Left lung (tissue), 10 donors: ENCODE data around the gene COASY. TPM values are rescaled to one million over a fixed set of nuclear protein-coding genes. Genes with fewer than 3 reads are reported as not detected.
A peak's percentile ranks its signal among the peaks of the same experiment; 100 is the strongest.

Experiments used
- ATAC-seq: fragments of 200-7000 bp; cut with Tn5 transposase; one replicate; pipeline ENCODE4 v1.9.1; 2020; ENCODE audit warnings: moderate library complexity
- DNase-seq, 4 donors: peaks; one replicate each; pipeline ENCODE4 v3.0.0-alpha.2; 2013 to 2020
- H3K27ac ChIP-seq, 2 donors: fragments of 200-600 bp; sonication (generic) in 1 of 2; one replicate each; pipeline versions ENCODE4 v1.5.0 to v1.8.0; 2020 to 2021
- H3K27me3 ChIP-seq, 2 donors: fragments of 200-600 bp; sonication (generic) in 1 of 2; one replicate each; pipeline versions ENCODE4 v1.5.0 to v1.8.0; 2020 to 2021
- H3K36me3 ChIP-seq, 2 donors: fragments of 200-600 bp; sonication (generic) in 1 of 2; one replicate each; pipeline versions ENCODE4 v1.5.0 to v1.8.0; 2020 to 2021
- H3K4me1 ChIP-seq, 2 donors: fragments of 200-600 bp; one replicate each; pipeline ENCODE4 v1.8.0; 2021
- H3K4me3 ChIP-seq, 2 donors: fragments of 200-600 bp; sonication (generic) in 1 of 2; one replicate each; pipeline versions ENCODE4 v1.5.0 to v1.8.0; 2020 to 2021; ENCODE audit warnings: mild to moderate bottlenecking in 1 of 2
- H3K9me3 ChIP-seq, 2 donors: fragments of 200-600 bp; sonication (generic) in 1 of 2; one replicate each; pipeline versions ENCODE4 v1.5.0 to v1.8.0; 2020 to 2021
- intact Hi-C, 2 donors: fragments of 100-400 bp; cut with DNase I; formaldehyde crosslinking; loops; one replicate each; pipeline versions ENCODE4 v1.11.2 to v1.14.2; 2022
- polyA plus RNA-seq, 6 donors: library from polyadenylated mRNA; unstranded; fragments of 120-200 nt; gene quantifications; one replicate each; pipeline ENCODE4 v1.2.1, GENCODE V29; 2013; ENCODE audit not compliant: insufficient read length in 6 of 6
- total RNA-seq, 2 donors: library from RNA; stranded (reverse); fragmentation: NEBNext Ultra II Directional; extraction: Animal tissue kit (Norgen Biotek cat#: 25700); gene quantifications; one replicate each; pipeline ENCODE4 v1.2.1, GENCODE V29; 2021
- TF ChIP-seq, protein P1 (sequence below), 2 donors: fragments of 200-600 bp; sonication (generic) in 1 of 2; IDR thresholded peaks; one replicate each; pipeline versions ENCODE4 v1.5.0 to v1.8.0; 2021; ENCODE audit warnings: antibody characterized with exemption in 2 of 2
- donor health status: DM: no; HTN: yes; CAD: no.
- donor health status: DM: no; HTN: no; CAD: no.

The COASY gene
- total and polyA plus RNA-seq, 8 donors = 41.1 to 116 (median 43.7) TPM

DNA sequence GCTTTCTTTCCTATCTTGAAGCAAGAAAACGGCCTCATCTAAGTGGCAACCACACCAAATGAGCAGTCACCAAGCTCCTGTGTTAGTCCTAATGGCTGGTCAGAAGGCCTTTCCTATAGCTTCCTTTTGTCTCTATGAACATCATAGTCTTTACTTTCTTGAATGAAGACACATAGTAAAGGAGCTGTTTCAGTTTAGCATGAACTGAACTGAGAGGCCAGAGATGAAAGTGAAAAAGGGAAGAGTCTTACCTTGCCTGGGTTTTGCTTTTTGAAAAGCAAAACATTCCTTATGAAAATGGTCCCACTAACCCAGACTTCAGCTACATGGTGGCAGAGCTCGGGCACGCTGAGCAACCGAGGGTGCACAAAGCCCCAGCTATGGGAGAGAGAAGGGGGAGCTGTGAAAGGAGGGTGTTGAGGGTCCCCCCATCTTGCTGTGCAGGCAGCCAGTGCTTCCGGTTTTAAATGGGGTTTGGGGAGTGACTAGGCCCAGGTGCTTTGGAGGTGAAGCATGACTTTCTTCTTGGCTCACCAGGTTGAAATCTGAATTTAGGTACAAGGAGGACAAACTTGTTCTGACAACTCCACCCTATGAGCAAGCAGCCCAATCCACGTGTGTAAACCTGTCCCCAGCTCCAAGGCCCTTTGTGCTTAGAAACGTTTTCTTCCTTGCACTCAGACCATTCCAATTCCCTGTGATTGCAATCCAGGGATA lies 24.7 kb downstream of the COASY start:
- DNase-seq = no peak
- no peak for ATAC-seq
- intact Hi-C loops = no loop called here
- Histone ChIP-seq H3K9me3 (no peaks in the 10 kb centered on the region), H3K4me3 (no peak overlapping the region), H3K27ac (no peak overlapping the region), H3K4me1 (peaks cover 4 to 19% of the 10 kb centered on the region in 2 donors), H3K36me3 (peaks cover 0 to 100% of the 10 kb centered on the region in 2 donors), H3K27me3 (no peaks in the 10 kb centered on the region)
- TF ChIP-seq, protein P1, sequence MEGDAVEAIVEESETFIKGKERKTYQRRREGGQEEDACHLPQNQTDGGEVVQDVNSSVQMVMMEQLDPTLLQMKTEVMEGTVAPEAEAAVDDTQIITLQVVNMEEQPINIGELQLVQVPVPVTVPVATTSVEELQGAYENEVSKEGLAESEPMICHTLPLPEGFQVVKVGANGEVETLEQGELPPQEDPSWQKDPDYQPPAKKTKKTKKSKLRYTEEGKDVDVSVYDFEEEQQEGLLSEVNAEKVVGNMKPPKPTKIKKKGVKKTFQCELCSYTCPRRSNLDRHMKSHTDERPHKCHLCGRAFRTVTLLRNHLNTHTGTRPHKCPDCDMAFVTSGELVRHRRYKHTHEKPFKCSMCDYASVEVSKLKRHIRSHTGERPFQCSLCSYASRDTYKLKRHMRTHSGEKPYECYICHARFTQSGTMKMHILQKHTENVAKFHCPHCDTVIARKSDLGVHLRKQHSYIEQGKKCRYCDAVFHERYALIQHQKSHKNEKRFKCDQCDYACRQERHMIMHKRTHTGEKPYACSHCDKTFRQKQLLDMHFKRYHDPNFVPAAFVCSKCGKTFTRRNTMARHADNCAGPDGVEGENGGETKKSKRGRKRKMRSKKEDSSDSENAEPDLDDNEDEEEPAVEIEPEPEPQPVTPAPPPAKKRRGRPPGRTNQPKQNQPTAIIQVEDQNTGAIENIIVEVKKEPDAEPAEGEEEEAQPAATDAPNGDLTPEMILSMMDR (IDR thresholded peaks at IDR 0.05) = no peak

DNA sequence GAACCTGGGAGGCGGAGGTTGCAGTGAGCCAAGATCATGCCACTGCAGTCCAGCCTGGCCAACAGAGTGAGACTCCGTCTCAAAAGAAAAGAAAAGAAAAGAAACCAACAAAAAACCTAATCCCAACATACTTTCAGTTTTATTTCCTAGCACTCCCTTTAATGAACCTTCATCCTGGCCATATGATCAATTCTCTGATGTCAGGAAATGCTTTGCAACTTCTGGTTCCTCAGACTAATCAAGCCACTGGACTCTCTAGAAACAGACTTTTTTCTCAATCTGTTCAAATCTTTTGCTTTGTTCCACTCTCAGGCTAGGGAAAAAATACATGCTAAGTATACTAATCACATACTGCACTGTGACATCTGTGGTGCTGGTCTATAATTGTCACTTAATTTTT lies 28.9 kb downstream of the COASY start:
- Histone ChIP-seq H3K27ac (no peak overlapping the region), H3K4me3 (no peak overlapping the region), H3K9me3 (no peaks in the 10 kb centered on the region), H3K36me3 (peaks cover 0 to 78% of the 10 kb centered on the region in 2 donors), H3K4me1 (peaks cover 1 to 3% of the 10 kb centered on the region in 2 donors), H3K27me3 (no peaks in the 10 kb centered on the region)
- no peak for DNase-seq
- ATAC-seq = no peak
- TF ChIP-seq, protein P1 (IDR thresholded peaks at IDR 0.05) = no peak
- intact Hi-C loops = no loop called here

DNA sequence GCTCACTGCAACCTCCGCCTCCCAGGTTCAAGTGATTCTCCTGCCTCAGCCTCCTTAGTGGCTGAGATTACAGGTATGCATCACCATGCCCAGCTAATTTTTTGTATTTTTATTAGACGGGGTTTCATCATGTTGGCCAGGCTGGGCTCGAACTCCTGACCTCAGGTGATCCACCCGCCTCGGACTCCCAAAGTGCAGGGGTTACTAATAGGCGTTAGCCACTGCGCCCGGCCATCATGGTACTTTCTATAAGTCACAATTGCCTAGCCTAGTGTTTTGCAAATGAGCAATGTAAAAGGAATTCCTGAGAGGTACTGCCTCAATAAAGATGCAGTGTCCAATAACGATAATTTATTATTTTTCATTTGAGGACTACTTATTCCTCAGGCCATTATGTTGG lies 29.5 kb downstream of the COASY start:
- TF ChIP-seq, protein P1 (IDR thresholded peaks at IDR 0.05) = no peak
- ATAC-seq = no peak
- no peaks in the 10 kb centered on the region for H3K27me3 ChIP-seq
- H3K27ac ChIP-seq = no peak overlapping the region
- no peak overlapping the region for H3K4me3 ChIP-seq
- peaks cover 0 to 77% of the 10 kb centered on the region in 2 donors for H3K36me3 ChIP-seq
- no peaks in the 10 kb centered on the region for H3K9me3 ChIP-seq
- intact Hi-C loops = no loop called here
- no peak for DNase-seq
- no peaks in the 10 kb centered on the region for H3K4me1 ChIP-seq

DNA sequence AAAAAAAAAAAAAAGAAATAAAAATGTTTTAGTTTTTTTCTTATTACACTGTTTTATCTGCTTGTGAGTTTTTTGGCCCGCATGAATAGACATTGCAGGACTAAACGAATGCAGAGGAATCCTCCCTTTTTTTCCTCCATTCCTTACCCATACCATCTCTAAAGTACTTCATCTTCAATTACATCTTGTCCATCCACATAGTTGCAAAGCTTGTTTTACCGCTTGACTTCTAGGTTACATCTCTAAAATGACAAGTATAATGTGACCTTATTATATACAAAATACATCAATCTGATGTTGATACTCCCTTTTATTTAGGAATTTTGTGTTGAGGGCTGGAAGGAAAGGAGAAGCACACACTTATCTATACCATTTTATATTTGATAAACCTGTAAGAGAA lies 34.4 kb downstream of the COASY start:
- no peak for ATAC-seq
- Histone ChIP-seq H3K36me3 (peaks cover 0 to 32% of the 10 kb centered on the region in 2 donors), H3K4me3 (no peak overlapping the region), H3K27me3 (no peaks in the 10 kb centered on the region), H3K9me3 (no peaks in the 10 kb centered on the region), H3K27ac (no peak overlapping the region), H3K4me1 (peaks cover 0 to 9% of the 10 kb centered on the region in 2 donors)
- TF ChIP-seq, protein P1 (IDR thresholded peaks at IDR 0.05) = no peak
- intact Hi-C loops = no loop called here
- no peak for DNase-seq

- no peak overlapping the region for H3K27ac ChIP-seq
- H3K27me3 ChIP-seq = no peaks in the 10 kb centered on the region
- TF ChIP-seq, protein P1 (IDR thresholded peaks at IDR 0.05) = no peak
- ATAC-seq (peak; percentile 93), DNase-seq (no peak)
- no peak overlapping the region for H3K4me3 ChIP-seq
- no peaks in the 10 kb centered on the region for H3K9me3 ChIP-seq
- peaks cover 0 to 9% of the 10 kb centered on the region in 2 donors for H3K4me1 ChIP-seq
- peaks cover 0 to 23% of the 10 kb centered on the region in 2 donors for H3K36me3 ChIP-seq
- intact Hi-C loops = no loop called here
These were observed 37.0 kb downstream of the COASY start for GRCh38 chr17:42598905-42599304.
